Measurements from ENCODE around the gene DUOX1.
"Not testable (repeated sequence)": the region's sequence is repeated elsewhere in the genome, so short reads cannot be mapped to it uniquely, and the experiment has no call there.

- not testable (repeated sequence) for TF ChIP-seq CTCF (IDR thresholded peaks at IDR 0.05); POLR2A (IDR thresholded peaks at IDR 0.05); EP300 (IDR thresholded peaks at IDR 0.05; ENCODE audit: low read depth); POLR2AphosphoS5 (IDR thresholded peaks at IDR 0.05)
These were observed 49.2 kb upstream of the DUOX1 start for GRCh38 chr15:45080593-45080992.
